Measurements from ENCODE around the gene NT5C3B. TPM values are rescaled to one million over a fixed set of nuclear protein-coding genes. Genes with fewer than 3 reads are reported as not detected.
A peak's percentile ranks its signal among the peaks of the same experiment; 100 is the strongest.
"Not testable (repeated sequence)": the region's sequence is repeated elsewhere in the genome, so short reads cannot be mapped to it uniquely, and the experiment has no call there.

NT5C3B gene
- total RNA-seq, 2 experiments from 2014 or later: 25.7 to 29.7 TPM

DNA sequence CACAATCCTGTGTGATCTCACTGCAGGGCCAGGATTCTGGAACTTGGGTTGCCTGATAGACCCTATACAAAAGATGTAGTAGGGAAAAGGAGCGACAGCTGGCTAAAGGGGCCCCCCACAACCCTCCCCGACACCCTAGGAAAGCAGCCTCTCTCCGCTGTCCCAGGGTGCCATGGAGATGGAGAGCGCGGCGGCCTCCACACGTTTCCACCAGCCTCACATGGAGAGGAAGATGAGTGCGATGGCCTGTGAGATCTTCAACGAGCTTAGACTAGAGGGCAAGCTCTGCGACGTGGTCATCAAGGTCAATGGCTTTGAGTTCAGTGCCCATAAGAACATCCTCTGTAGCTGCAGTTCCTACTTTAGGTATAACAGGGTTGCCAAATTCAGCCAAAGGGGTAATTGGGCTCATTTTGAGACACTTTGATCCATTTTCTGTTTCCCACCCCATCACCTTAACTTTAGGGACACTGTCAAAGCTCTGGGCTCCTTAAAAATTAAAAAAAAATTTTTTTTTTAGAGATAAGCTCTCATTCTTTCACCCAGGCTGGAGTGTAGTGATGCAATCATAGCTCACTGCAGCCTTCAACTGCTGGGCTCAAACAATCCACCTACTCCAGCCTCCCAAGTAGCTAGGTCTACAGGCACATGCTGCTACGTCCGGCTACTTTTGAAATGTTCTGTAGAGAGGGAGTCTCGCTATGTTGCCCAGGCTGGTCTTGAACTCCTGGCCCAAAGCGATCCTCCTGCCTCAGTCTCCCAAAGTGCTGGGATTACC lies 1.9 kb upstream of the NT5C3B start, which contains the start of gene KLHL10:
Gene KLHL10, plus strand, starts transcription at position 65 of the 778 bp plus-strand sequence. Its CDS starts 108 bp downstream, at position 173.
- Mint-ChIP-seq H3K4me1 (ENCODE audit: low read depth) (peaks cover 19% of the 10 kb centered on the region), H3K4me3 (peak within 1 kb of the TSS; percentile 88), H3K36me3 (ENCODE audit: low read depth) (peaks cover 12% of the 10 kb centered on the region), H3K27ac (peak within 1 kb of the TSS; percentile 49), H3K9me3 (no peaks in the 10 kb centered on the region), H3K27me3 (no peaks in the 10 kb centered on the region)
- no peaks in the 10 kb centered on the region for H3K27me3 ChIP-seq (ENCODE audit: control insufficient read depth in 1 of 2, insufficient read depth in 2 of 2, low read length in 2 of 2)
- no peak within 1 kb of the TSS for H3K27ac ChIP-seq (ENCODE audit: low read depth in 1 of 2, low read length in 2 of 2)
- DNase-seq (no peak), ATAC-seq (ENCODE audit: poor library complexity) (no peak)
- no peaks in the 10 kb centered on the region for H3K9me3 ChIP-seq (ENCODE audit: control insufficient read depth in 1 of 2, insufficient read depth in 1 of 2, low read length in 2 of 2)
- no peak for TF ChIP-seq CTCF (IDR thresholded peaks at IDR 0.05)
- H3K36me3 ChIP-seq (ENCODE audit: insufficient read depth, low read length): no peaks in the 10 kb centered on the region
- H3K4me1 ChIP-seq (ENCODE audit: insufficient read depth, low read length): peaks cover 17% of the 10 kb centered on the region
- H3K4me3 ChIP-seq (ENCODE audit: low read length): peak within 1 kb of the TSS; percentile 69
- POLR2A ChIA-PET: no interaction called here
- intact Hi-C loops (cut with DNase I, micrococcal nuclease): no loop called here
- CTCF ChIA-PET: no interaction called here

DNA sequence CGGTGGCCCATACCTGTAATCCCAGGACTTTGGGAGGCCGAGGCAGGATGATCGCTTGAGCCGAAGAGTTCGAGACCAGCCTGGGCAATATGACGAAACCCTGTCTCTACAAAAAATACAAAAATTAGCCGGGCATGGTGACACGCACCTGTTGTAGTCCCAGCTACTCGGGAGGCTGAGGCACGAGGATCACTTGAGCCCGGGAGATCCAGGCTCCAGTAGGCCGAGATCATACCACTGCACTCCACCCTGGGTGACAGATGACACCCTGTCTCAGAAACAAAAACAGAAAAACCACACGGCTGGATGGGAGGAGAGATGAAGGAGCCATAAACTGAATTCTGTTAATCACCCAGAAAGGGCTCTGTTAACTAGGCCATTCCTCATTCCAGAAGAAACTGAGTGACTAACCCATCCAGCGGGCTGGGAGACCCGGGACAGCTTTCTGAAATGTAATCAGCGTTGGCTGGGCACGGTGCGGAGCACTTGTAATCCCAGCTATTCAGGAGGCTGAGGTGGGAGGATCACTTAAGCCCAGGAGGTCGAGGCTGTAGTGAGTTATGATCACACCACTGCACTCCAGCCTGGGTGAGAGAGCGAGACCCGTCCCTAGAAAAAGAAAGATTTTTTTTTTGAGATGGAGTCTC lies 641 bp upstream of the NT5C3B start:
- Mint-ChIP-seq H3K36me3 (ENCODE audit: low read depth) (peaks cover 22% of the 10 kb centered on the region), H3K27ac (peak overlapping the region; percentile 49), H3K4me1 (ENCODE audit: low read depth) (peaks cover 19% of the 10 kb centered on the region), H3K9me3 (no peaks in the 10 kb centered on the region), H3K27me3 (no peaks in the 10 kb centered on the region), H3K4me3 (peak overlapping the region; percentile 88)
- no peaks in the 10 kb centered on the region for H3K9me3 ChIP-seq (ENCODE audit: control insufficient read depth in 1 of 2, insufficient read depth in 1 of 2, low read length in 2 of 2)
- DNase-seq: no peak
- H3K27ac ChIP-seq (ENCODE audit: low read depth in 1 of 2, low read length in 2 of 2): no peak overlapping the region
- peaks cover 5% of the 10 kb centered on the region for H3K36me3 ChIP-seq (ENCODE audit: insufficient read depth, low read length)
- H3K4me1 ChIP-seq (ENCODE audit: insufficient read depth, low read length): peaks cover 17% of the 10 kb centered on the region
- ChIA-PET CTCF (no interaction called here), POLR2A (interaction anchor here (2.0 to 2.2 kb wide), 2 partner anchors 25 to 28 kb away, joined by 7 to 10 read pairs; partner anchors contain the start of genes KLHL11 and P3H4)
- H3K27me3 ChIP-seq (ENCODE audit: control insufficient read depth in 1 of 2, insufficient read depth in 2 of 2, low read length in 2 of 2): no peaks in the 10 kb centered on the region
- intact Hi-C loops (cut with DNase I, micrococcal nuclease): no loop called here
- peak overlapping the region; percentile 69 for H3K4me3 ChIP-seq (ENCODE audit: low read length)
- no peak for ATAC-seq (ENCODE audit: poor library complexity)
- no peak for TF ChIP-seq CTCF (IDR thresholded peaks at IDR 0.05)

- Mint-ChIP-seq H3K27me3 (no peaks in the 10 kb centered on the region), H3K4me1 (ENCODE audit: low read depth) (peaks cover 19% of the 10 kb centered on the region), H3K27ac (peak overlapping the region; percentile 61), H3K4me3 (peak overlapping the region; percentile 92), H3K36me3 (ENCODE audit: low read depth) (peaks cover 31% of the 10 kb centered on the region), H3K9me3 (no peaks in the 10 kb centered on the region)
- Histone ChIP-seq H3K27ac (ENCODE audit: low read depth in 1 of 2, low read length in 2 of 2) (no peak overlapping the region), H3K27me3 (ENCODE audit: control insufficient read depth in 1 of 2, insufficient read depth in 2 of 2, low read length in 2 of 2) (no peaks in the 10 kb centered on the region), H3K9me3 (ENCODE audit: control insufficient read depth in 1 of 2, insufficient read depth in 1 of 2, low read length in 2 of 2) (no peaks in the 10 kb centered on the region), H3K4me3 (ENCODE audit: low read length) (peak overlapping the region; percentile 69), H3K4me1 (ENCODE audit: insufficient read depth, low read length) (peaks cover 17% of the 10 kb centered on the region), H3K36me3 (ENCODE audit: insufficient read depth, low read length) (peaks cover 14% of the 10 kb centered on the region)
- intact Hi-C loops (cut with DNase I, micrococcal nuclease): no loop called here
- CTCF ChIA-PET: interaction anchor here (1.2 kb wide), 1 partner anchor 14 kb away, joined by 3 read pairs; no protein-coding TSS in a partner anchor
- TF ChIP-seq CTCF (IDR thresholded peaks at IDR 0.05): no peak
- no peak for DNase-seq
- POLR2A ChIA-PET: interaction anchor here (1.1 to 2.2 kb wide), 3 partner anchors 9 to 30 kb away, joined by 3 to 10 read pairs (median 7); partner anchors contain the start of genes KLHL11 and P3H4
- no peak for ATAC-seq (ENCODE audit: poor library complexity)
These were observed 725 bp downstream of the NT5C3B start for GRCh38 chr17:41835214-41835799.

- intact Hi-C loops (cut with DNase I, micrococcal nuclease); H3K27me3 ChIP-seq (ENCODE audit: control insufficient read depth in 1 of 2, insufficient read depth in 2 of 2, low read length in 2 of 2); H3K9me3 ChIP-seq (ENCODE audit: control insufficient read depth in 1 of 2, insufficient read depth in 1 of 2, low read length in 2 of 2); H3K27ac Mint-ChIP-seq; H3K4me1 ChIP-seq (ENCODE audit: insufficient read depth, low read length); H3K27me3 Mint-ChIP-seq; ATAC-seq (ENCODE audit: poor library complexity); POLR2A ChIA-PET; H3K27ac ChIP-seq (ENCODE audit: low read depth in 1 of 2, low read length in 2 of 2); H3K9me3 Mint-ChIP-seq; H3K4me3 ChIP-seq (ENCODE audit: low read length); H3K4me1 Mint-ChIP-seq (ENCODE audit: low read depth); DNase-seq; H3K4me3 Mint-ChIP-seq: not testable (repeated sequence)
- H3K36me3 Mint-ChIP-seq (ENCODE audit: low read depth): peaks cover 45% of the 10 kb centered on the region
- H3K36me3 ChIP-seq (ENCODE audit: insufficient read depth, low read length): peaks cover 29% of the 10 kb centered on the region
- CTCF ChIA-PET: interaction anchor here (1.4 kb wide), 1 partner anchor 92 kb away, joined by 3 read pairs; no protein-coding TSS in a partner anchor
These were observed 6.1 kb downstream of the NT5C3B start for GRCh38 chr17:41829961-41830360.
